Measurements from ENCODE around the gene NR3C2. TPM values are rescaled to one million over a fixed set of nuclear protein-coding genes. Genes with fewer than 3 reads are reported as not detected.

NR3C2 gene
- polyA plus RNA-seq, 1 donor: 20.4 TPM

DNA sequence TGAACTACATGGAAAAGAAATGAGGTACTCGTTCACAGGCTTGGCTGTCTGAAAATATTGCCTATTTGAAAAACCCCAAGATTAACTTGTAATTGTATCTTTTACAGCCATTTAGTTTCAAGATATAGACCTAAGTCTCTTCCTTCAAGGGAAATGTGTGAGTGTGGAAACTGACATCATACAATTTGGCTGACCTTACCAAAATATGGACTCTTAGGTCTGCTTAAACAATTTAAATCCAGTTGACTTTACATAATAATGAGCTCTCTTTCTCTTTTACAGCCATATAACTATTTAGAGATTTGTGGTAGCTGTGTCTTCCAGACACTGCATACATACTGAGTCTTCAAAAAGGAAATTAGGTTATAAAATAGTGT is 186.9 kb downstream of the NR3C2 start:
- DNase-seq: peak; percentile 29

DNA sequence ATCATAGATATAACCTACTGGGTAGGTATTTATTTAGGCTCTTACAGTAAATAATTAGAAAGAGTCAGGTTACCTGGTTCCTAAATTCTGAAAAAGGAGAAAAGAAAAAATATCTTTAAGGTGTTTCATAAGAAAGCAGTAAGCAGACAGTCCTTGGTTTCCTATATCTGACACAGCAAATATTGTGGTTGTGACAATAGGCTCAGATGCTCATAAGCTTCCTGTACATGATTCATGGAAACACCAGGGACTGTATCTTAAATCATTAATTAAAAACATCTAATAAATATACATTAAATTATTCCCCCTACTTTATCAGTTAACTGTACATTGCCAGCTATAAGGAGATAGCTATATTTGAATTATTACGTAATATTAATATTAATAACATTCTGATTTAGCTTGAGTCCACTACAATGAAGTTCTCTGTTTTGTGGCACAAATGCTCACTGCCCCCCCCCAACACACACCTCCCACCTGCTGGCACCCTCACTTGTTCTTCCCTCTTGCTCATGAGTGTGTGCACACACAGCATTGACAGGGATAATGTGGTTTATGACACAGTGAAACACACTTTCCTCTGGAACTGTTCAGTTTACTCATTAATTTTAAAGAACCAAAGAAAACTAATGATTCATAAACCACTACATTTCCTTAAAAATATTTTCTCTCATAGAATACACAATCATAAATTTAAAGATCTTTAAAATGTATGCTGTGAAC is 187.4 kb downstream of the NR3C2 start:
- no peak for DNase-seq

GRCh38 chr4:148253768-148254167 is 188.4 kb downstream of the NR3C2 start:
- DNase-seq: no peak

GRCh38 chr4:148248824-148249223 is 193.4 kb downstream of the NR3C2 start:
- DNase-seq: no peak

- DNase-seq: no peak
These were observed 197.2 kb downstream of the NR3C2 start for GRCh38 chr4:148245015-148245414.

- no peak for DNase-seq
These were observed 198.4 kb downstream of the NR3C2 start for GRCh38 chr4:148243837-148244236.

DNA sequence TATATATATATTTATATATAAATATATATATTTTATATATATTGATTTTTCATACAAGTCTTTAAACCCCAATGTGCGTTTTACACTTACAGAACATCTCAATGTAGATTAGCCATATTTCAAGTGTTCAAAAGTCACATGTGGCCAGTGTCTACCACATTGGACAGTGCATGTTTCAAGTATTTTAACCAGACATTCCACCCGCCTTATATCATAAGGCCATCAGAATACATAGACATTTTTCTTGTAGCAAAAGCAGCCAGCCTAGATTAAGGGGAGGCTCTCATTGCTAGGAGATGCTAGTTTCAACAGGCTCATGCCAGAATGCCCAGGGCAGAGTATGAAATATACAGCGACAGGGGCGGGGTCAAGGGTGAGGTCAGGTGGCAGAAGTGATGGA is 202.0 kb downstream of the NR3C2 start:
- no peak for DNase-seq

DNA sequence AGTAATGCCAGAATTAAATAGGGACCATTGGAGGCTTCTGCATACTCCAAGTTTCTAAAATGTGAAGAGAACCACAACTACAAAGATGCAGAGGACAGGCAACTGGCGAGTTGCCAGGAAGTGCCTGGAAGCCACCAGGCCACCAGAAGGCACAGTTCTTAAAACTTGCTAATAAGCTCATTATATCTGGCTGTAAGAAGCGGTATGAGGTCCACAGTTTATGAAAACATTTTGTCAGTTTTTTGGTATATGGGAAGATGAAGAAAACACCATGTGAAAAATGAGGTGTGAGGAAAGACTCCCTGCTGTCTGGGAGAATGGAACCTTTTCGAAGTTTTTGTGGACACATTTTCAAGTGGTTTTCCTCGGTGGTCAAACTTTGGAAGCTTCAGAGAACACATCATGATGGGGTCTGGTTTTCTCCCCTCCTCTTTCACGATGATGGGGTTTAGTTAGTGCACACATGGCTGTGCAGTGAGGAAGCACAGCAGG is 202.7 kb downstream of the NR3C2 start:
- no peak for DNase-seq

DNA sequence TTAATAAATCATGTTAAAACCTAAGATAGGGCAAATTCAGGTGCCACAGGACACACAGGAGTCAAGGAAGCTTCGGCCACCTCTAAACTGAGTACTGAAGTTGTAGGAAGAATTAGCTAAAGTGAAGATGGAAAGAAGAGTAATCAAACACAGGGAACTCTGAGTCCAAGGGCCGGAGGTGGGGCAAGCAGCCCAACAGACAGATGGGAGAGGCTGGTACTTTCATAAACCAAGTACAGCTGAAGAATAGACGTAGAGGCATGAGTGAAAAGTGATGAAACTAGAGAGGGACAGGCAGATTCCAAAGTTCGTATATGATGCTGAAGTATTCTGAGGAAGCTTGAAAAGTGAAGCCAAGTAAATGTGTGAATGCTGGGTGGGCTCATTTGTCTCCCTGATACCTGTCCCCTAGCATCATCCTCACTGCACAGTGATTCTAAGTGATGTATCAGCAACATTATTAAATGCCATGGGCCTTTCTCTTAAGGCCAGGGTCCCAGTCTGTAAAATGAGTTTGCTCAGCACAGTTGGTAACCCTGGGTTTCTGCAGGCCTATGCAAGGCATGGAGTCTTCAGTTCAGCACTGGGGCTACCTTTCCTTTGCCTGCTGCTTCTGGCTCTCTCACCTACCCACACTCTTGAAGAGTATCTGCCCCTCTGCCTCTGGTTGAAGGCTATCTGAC is 203.3 kb downstream of the NR3C2 start:
- DNase-seq: no peak

DNA sequence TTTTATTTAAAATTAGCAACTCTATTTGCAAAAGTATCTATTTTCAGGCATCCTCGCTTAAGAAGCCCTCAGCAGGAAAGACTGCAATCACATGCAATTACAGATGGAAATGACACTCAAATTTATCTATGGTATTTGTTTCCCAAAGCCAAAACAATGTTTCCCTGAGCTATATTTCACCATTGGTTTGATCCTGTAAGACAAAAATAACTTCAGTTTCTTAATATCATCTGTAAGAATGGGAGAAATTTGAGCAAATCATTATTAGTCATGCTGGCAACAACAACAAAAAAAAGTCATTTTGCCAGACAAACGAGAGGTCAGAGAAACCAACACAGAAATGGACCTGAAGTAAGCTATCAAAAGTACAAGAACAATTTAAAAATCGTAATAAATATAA is 204.1 kb downstream of the NR3C2 start:
- no peak for DNase-seq

DNA sequence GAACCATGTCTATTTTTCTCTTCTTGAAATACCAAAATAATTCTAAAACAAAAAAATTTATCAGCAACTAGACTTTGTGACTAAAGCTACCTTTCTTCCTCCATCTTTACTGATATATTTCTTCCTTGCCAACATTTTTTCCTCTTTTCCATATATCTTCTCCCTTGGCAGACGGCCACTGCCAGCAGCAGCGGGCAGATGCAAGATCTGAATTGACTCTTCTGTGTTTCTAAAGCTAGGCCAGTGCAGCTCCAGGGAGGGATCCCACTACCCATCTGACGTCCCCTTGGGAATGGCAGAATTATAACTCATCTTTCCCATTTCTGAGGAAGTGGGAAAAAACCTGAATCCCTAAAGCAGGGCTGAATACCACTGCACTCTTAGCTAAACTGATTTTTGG is 206.4 kb downstream of the NR3C2 start:
- DNase-seq: no peak

DNA sequence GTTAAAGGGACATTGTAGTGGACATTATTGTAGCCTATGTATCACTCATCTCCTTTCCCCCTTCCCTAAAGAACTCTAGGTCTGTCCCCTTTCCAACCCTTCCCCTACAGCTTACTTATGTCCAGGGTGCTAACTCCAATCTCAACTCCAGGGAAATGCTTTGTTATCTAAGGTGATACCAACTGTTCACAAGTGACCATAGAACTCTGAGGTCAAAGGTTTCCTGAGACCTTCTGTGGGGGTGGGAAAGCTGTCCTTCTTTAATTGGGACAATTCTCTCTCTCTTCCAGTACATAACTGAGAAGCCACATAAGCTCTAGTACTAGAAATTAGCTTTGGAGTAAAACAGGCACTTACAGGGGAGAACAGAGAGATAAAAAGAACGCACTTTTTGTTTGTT is 212.4 kb downstream of the NR3C2 start:
- no peak for DNase-seq

GRCh38 chr4:148229028-148229427 is 213.2 kb downstream of the NR3C2 start:
- DNase-seq: no peak

GRCh38 chr4:148227147-148227546 is 215.1 kb downstream of the NR3C2 start:
- DNase-seq: no peak

DNA sequence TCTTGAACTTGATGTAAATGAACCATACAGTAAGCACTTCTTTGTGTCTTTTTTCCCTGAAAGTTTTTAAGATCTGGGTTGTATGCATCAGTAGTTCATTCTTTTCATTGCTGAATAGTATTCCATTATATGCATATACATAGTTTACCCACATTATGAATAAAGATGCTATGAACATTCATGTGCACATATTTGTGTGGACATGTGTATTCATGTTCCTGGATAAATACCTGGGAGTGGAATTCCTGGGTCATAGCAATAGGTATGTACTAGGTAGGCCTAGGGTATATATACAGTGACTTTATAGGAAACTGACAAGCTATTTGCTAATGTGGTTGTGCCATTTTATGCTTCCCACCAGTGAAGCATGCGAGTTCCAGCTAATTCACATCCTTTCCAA is 215.9 kb downstream of the NR3C2 start:
- DNase-seq: no peak

DNA sequence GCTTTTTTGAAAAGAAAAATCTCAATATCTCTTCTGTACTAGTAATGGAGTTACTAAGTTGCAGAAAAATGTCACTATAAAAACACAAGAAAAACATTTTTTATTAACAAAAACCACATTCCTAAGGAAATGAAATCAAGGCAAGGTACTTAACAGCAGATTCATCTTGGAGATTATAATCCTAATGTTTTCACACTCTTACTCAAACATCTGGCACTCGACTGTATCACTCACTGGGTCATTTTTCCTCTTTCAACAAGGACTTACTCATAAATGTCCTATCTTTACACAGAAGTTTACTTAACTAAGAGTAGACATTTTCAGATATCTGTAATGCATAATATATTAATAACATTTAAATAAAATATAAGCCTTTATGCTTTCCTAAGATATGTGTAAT is 216.6 kb downstream of the NR3C2 start:
- no peak for DNase-seq

DNA sequence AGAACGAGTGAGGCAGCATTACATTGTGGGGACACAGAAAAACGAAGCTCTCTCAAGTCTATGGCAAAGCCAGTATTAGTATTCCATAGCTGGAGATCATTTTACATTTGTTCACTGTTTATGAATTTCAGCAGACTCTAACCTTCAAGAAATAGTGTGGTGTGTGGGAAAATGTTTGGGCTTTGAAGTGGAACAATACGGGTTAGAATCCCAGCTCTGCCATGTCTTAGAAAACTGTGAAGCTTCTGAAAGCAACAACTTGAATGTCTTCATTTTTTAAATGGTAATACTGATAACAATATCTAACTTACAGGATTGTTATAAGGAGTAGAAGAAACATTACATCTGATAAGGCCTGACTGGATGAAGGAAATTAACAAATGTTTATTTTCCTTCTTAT is 217.7 kb downstream of the NR3C2 start:
- no peak for DNase-seq

DNA sequence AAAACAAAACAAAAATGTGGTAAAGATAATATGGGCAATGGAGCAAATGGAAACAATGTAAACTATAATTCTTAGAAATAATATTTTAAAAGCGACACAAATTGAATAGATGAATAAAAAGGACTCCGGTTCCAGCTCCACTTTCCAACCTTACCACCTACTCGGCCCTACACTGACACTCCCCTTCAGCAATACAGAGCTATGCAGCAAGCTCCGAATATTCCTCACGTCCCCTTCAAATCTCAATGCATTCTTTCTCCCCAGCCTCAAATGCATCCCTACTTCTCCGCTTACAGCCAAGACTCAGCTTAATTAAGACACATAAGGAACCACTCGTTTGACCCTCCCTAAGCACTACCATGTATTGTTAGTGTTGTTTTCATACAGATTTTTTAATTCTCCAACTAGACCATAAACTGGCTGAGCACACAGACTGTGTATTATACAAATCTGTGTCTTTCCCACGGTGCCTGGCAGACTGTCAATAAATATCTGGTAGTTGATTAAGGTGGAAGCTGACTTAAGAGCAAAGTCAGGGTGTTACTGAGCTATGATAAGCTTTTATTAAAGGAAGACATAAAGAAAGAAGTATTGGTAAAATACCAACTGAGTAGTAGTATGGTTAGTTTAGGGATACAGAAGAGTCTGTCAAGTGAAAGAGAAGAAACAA is 219.1 kb downstream of the NR3C2 start:
- DNase-seq: no peak

GRCh38 chr4:148216866-148217814 is 225.1 kb downstream of the NR3C2 start:
- DNase-seq: no peak

DNA sequence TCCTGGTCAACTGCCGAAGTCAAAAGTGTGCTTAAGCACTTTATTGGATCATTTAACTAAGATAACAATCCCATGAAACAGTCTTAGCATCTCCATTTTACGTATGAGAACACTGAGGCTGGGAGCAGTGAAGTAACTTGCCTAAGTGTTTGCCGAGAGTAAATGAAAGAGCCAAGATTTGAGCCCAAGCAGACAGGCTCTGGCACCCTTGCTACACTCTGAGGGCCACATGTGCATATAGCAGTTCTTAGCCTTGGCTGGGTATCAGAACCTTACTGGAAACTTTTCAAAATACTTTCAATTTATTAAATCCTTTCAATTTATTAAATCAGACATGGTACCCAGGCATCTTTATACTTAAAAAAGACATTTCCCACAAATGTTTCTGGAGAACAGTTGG is 225.9 kb downstream of the NR3C2 start:
- DNase-seq: no peak

DNA sequence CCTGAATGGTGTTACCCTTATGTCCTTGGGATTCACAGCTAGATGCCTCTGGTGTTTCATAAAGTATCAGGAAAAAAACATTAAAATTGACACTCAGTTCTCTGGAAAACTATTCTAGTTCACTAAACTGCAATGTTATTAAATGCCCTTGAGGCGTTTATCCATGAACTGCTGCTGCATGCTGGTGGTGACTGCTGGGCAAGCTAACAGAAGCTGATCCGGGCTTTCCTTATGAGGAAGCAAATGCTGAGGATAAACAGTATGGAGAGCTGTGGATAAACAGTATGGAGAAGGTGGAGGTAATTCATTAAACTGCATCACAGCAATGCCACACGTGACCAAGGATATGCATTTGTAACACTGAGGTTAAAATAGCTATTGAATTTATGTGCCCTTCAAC is 227.0 kb downstream of the NR3C2 start:
- DNase-seq: no peak

DNA sequence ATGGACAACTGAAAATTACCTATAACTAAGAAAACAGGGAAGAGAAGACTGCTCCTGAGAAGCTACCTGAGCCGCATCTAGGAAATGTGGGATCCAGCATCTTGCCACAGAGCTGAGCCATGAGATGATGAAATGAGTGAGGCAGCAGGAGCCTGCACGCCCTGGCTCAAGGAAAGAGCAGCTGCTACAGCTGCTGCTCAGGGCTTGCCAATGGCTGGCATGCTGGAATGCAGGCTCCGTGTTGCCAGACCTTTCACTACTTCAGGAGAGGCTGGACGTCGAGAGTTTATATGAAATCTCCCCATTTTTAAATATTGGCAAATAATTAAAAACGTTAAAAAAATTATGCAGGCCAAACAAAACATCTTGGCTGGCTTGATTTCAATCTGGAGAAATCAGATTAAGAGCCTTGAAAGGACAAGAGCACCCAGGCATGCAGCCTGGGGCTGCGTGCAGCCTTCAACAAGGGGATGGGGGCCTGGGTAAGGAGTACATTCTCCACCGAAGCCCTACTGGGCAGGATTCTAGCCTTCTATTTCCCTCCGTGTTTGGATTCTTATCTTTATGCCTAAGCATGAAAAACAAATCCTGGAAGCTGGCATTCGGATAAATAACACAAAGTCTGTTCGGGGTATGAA is 227.6 kb downstream of the NR3C2 start:
- DNase-seq: peak; percentile 45

All from hindlimb muscle (tissue), 1 donor.